Activated naive CD4-positive, alpha-beta T cell treated with anti-CD3 and anti-CD28 coated beads, Interleukin-2, amount 50 U/mL, for 72 hours (primary cell): ENCODE results near the gene TGIF1. TPM values are rescaled to one million over a fixed set of nuclear protein-coding genes. Genes with fewer than 3 reads are reported as not detected.

Source experiments
- total RNA-seq, 2 donors: library from RNA; stranded (reverse); gene quantifications; one replicate each; pipeline ENCODE4 v1.2.3, GENCODE V29; 2022

The TGIF1 gene
- total RNA-seq, 2 donors from 2014 or later: 36.1 to 101 TPM

Other genes starting within 250 kb of the TGIF1 start
- gene MYOM1, start 230.2 kb upstream of the TGIF1 start, total RNA-seq: 1 to 10 TPM; 1.8 to 1.9 TPM
- 100 to 1,000 TPM; 485 to 498 TPM for gene MYL12A, start 202.4 kb upstream of the TGIF1 start, total RNA-seq
- 100 to 1,000 TPM; 294 to 358 TPM for gene MYL12B, start 188.0 kb upstream of the TGIF1 start, total RNA-seq